Measurements from ENCODE around the gene SLC35E4.

DNA sequence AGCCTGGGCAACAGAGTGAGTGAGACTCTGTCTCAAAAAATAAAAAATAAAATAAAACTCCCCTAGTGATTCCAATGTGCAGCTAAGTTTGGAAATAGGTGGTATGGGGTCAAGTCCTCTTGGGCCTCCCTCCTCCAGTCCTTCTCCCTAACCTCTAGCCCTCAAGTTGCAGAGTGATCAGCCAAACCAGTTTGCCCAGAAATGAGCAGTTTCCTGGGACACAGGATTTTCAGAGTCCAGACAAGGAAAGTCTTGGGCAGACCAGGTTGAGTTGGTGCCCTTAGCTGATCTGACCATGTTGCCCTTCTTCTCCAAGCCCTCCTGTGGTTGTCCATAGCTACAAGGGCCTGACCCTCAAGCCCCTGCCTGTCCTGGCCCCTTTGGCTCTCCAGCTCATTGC lies 20.7 kb upstream of the SLC35E4 start:
- TF ChIP-seq POLR2A (IDR thresholded peaks at IDR 0.05) = no peak
- TF ChIP-seq, protein P1, sequence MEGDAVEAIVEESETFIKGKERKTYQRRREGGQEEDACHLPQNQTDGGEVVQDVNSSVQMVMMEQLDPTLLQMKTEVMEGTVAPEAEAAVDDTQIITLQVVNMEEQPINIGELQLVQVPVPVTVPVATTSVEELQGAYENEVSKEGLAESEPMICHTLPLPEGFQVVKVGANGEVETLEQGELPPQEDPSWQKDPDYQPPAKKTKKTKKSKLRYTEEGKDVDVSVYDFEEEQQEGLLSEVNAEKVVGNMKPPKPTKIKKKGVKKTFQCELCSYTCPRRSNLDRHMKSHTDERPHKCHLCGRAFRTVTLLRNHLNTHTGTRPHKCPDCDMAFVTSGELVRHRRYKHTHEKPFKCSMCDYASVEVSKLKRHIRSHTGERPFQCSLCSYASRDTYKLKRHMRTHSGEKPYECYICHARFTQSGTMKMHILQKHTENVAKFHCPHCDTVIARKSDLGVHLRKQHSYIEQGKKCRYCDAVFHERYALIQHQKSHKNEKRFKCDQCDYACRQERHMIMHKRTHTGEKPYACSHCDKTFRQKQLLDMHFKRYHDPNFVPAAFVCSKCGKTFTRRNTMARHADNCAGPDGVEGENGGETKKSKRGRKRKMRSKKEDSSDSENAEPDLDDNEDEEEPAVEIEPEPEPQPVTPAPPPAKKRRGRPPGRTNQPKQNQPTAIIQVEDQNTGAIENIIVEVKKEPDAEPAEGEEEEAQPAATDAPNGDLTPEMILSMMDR (IDR thresholded peaks at IDR 0.05) = no peak
